Measurements from ENCODE around the gene TMEM150A. TPM values are rescaled to one million over a fixed set of nuclear protein-coding genes. Genes with fewer than 3 reads are reported as not detected.

Gene TMEM150A
- total and polyA plus RNA-seq, 2 of the 13 experiments (the other 11 are each of a cell fraction or from before 2014, with no cell fraction given), result 30.1 to 70.4 TPM

DNA sequence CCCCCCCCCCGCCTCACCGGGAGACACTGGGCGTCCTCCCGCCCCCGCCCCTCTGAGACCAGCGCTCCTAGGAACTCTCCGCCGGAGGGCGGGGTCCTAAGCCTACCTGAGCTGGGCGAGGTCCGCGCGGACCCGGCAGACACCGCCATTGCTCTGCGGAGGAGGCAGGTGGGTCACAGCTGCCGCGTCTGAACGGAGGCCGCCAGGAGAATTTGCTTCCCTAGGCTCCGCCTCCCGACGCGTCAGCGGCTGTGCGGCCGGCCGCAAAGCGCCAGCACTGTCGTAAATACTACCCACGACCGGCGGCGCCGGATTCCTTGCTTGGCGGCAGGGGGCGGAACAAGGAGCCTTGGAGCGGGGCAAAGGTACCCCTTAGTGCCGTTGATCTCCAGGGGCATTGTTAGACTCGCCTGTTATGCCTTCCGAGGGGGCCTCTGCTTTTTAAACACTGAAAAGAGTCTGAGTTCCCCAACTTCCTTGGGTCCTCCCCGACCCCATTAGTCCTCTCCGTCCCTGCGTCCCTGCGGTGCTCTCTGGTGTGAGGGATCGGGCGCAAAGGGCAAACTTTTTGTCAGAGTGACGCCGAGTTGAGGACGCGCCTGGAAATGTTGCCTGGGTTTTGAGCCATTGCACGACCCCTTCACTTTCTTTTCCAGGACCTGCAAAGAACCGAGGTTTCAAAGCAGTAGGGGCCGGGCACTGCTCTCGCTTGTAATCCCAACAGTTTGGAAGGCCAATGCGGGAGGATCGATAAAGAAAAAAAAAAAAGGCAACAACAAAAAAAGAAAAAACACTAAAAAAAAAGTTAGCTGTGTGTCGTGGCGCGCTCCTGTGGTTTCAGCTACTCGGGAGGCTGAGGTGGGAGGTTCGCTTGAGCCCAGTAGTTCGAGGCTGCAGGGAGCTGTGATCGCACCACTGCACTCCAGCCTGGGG is 41.0 kb downstream of the TMEM150A start, which contains the start of gene GGCX (continued):
- TF ChIP-seq ZNF292 (CRISPR knock-in tag; IDR thresholded peaks at IDR 0.05; ENCODE audit: borderline replicate concordance, low read depth) (peak; percentile 40; the same call in 1 of the 2 replicates), SIX4 (CRISPR knock-in tag; IDR thresholded peaks at IDR 0.05) (0 out of 2 replicates have a peak, but pooled peaks have one; percentile 13), CEBPB (IDR thresholded peaks at IDR 0.05; ENCODE audit: borderline replicate concordance, low read depth, low read length) (no peak), ZNF678 (CRISPR knock-in tag; IDR thresholded peaks at IDR 0.05) (peak; percentile 22; the same call in 1 of the 2 replicates), MAFK (conservative IDR thresholded peaks at IDR 0.05 in 1 of 2, IDR thresholded peaks at IDR 0.05 in 1 of 2; ENCODE audit: low read length in 2 of 2) (peak; percentile 23 to 44; a peak in 2 of 4 replicates), REPIN1 (CRISPR knock-in tag; IDR thresholded peaks at IDR 0.05; ENCODE audit: borderline replicate concordance, low read depth) (peak; percentile 89; the same call in 1 of the 2 replicates), CENPT (CRISPR knock-in tag; IDR thresholded peaks at IDR 0.05; ENCODE audit: low read depth) (no peak), HNF4G (IDR thresholded peaks at IDR 0.05; ENCODE audit: borderline replicate concordance, low read depth, low read length) (peak; percentile 78), HNF4G (CRISPR knock-in tag; IDR thresholded peaks at IDR 0.05; ENCODE audit: borderline replicate concordance, low read depth) (peak; percentile 87; the same call in 1 of the 2 replicates), KDM4B (CRISPR knock-in tag; IDR thresholded peaks at IDR 0.05) (no peak; the same call in 1 of the 2 replicates), HES4 (CRISPR knock-in tag; IDR thresholded peaks at IDR 0.05; ENCODE audit: borderline replicate concordance) (peak; percentile 35), NCOR1 (IDR thresholded peaks at IDR 0.05; ENCODE audit: borderline replicate concordance, low read length) (peak; percentile 91; the same call in 1 of the 2 replicates), ZSCAN9 (CRISPR knock-in tag; IDR thresholded peaks at IDR 0.05; ENCODE audit: borderline replicate concordance) (peak; percentile 75), ZNF101 (CRISPR knock-in tag; IDR thresholded peaks at IDR 0.05; ENCODE audit: borderline replicate concordance, low read depth) (peak; percentile 60; the same call in 1 of the 2 replicates), DR1 (CRISPR knock-in tag; IDR thresholded peaks at IDR 0.05) (peak; percentile 84; the same call in 1 of the 2 replicates), NCOA1 (CRISPR knock-in tag; IDR thresholded peaks at IDR 0.05) (peak; percentile 93)
- TF ChIP-seq, protein P1, sequence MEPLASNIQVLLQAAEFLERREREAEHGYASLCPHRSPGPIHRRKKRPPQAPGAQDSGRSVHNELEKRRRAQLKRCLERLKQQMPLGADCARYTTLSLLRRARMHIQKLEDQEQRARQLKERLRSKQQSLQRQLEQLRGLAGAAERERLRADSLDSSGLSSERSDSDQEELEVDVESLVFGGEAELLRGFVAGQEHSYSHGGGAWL (CRISPR knock-in tag; IDR thresholded peaks at IDR 0.05), result peak; percentile 63
- TF ChIP-seq, protein P2, sequence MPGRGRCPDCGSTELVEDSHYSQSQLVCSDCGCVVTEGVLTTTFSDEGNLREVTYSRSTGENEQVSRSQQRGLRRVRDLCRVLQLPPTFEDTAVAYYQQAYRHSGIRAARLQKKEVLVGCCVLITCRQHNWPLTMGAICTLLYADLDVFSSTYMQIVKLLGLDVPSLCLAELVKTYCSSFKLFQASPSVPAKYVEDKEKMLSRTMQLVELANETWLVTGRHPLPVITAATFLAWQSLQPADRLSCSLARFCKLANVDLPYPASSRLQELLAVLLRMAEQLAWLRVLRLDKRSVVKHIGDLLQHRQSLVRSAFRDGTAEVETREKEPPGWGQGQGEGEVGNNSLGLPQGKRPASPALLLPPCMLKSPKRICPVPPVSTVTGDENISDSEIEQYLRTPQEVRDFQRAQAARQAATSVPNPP (CRISPR knock-in tag; IDR thresholded peaks at IDR 0.05), result 0 out of 2 replicates have a peak, but pooled peaks have one; percentile 28
- TF ChIP-seq, protein P3, sequence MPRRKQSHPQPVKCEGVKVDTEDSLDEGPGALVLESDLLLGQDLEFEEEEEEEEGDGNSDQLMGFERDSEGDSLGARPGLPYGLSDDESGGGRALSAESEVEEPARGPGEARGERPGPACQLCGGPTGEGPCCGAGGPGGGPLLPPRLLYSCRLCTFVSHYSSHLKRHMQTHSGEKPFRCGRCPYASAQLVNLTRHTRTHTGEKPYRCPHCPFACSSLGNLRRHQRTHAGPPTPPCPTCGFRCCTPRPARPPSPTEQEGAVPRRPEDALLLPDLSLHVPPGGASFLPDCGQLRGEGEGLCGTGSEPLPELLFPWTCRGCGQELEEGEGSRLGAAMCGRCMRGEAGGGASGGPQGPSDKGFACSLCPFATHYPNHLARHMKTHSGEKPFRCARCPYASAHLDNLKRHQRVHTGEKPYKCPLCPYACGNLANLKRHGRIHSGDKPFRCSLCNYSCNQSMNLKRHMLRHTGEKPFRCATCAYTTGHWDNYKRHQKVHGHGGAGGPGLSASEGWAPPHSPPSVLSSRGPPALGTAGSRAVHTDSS (CRISPR knock-in tag; conservative IDR thresholded peaks at IDR 0.05), result no peak
- TF ChIP-seq, protein P4, sequence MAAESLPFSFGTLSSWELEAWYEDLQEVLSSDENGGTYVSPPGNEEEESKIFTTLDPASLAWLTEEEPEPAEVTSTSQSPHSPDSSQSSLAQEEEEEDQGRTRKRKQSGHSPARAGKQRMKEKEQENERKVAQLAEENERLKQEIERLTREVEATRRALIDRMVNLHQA (CRISPR knock-in tag; IDR thresholded peaks at IDR 0.05), result no peak
- TF ChIP-seq, protein P5, sequence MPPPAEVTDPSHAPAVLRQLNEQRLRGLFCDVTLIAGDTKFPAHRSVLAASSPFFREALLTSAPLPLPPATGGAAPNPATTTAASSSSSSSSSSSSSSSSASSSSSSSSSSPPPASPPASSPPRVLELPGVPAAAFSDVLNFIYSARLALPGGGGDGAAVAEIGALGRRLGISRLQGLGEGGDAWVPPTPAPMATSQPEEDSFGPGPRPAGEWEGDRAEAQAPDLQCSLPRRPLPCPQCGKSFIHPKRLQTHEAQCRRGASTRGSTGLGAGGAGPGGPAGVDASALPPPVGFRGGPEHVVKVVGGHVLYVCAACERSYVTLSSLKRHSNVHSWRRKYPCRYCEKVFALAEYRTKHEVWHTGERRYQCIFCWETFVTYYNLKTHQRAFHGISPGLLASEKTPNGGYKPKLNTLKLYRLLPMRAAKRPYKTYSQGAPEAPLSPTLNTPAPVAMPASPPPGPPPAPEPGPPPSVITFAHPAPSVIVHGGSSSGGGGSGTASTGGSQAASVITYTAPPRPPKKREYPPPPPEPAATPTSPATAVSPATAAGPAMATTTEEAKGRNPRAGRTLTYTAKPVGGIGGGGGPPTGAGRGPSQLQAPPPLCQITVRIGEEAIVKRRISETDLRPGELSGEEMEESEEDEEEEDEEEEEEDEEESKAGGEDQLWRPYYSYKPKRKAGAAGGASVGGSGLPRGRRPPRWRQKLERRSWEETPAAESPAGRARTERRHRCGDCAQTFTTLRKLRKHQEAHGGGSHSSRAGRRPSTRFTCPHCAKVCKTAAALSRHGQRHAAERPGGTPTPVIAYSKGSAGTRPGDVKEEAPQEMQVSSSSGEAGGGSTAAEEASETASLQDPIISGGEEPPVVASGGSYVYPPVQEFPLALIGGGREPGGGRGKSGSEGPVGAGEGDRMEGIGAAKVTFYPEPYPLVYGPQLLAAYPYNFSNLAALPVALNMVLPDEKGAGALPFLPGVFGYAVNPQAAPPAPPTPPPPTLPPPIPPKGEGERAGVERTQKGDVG (CRISPR knock-in tag; IDR thresholded peaks at IDR 0.05; ENCODE audit: borderline replicate concordance), result peak; percentile 84; the same call in 1 of the 2 replicates
